ENCODE results near the gene CHRDL1.
"Not testable (repeated sequence)": the region's sequence is repeated elsewhere in the genome, so short reads cannot be mapped to it uniquely, and the experiment has no call there.

CHRDL1 gene

DNA sequence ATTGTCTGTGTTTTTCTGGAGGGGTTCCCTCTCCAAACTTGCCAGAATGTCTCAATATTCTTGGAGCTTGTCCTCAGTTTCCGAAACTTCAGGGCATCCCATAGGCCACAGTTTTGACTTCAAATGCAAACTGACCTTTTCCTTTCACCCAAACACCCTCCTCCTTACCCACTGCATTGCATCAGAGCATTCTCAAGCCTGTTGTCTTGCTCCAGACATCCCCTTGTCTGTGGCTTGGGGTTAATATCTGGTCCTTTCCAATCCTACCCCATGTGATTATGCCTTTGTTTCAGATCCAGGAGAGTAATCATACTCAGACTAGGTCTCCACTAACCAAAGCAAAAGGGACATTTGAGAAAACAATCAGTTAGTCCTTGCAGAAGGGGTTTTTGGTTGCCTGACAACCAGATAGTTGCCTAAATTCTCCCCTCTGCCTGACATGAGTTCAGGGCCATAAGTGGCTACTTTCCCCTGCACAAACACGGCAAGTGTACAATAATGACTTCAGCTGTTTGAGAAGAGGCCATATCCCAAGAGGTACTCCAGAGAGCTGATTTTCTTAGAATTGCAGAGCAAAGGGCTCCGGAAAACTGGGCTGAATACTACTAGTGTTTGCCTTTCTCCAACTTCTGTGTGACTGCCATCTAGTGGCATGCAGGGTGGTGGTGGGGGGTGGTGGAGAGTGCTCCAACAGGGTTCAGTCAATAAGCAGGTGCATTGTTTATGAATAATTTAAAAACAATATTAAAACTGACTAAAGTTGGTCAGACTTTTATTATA, 130.2 kb downstream of the CHRDL1 start:
- DNase-seq (ENCODE audit: low read depth in 2 of 2), result no peak

- no peak for DNase-seq (ENCODE audit: low read depth in 2 of 2)
Measured at GRCh38 chrX:110657073-110657472, 138.5 kb downstream of the CHRDL1 start.

DNA sequence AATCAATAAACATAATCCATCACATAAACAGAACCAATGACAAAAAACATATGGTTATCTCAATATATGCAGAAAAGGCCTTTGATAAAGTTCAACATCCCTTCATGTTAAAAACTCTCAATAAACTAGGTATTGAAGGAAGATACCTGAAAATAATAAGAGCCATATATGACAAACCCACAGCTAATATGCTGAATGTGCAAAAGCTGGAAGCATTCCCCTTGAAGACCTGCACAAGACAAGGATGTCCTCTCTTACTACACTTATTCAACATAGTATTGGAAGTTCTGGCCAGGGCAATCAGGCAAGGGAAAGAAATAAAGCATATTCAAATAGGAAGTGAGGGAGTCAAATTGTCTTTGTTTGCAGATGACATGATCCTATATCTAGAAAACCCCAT, 141.3 kb downstream of the CHRDL1 start:
- not testable (repeated sequence) for DNase-seq (ENCODE audit: low read depth in 2 of 2)

DNA sequence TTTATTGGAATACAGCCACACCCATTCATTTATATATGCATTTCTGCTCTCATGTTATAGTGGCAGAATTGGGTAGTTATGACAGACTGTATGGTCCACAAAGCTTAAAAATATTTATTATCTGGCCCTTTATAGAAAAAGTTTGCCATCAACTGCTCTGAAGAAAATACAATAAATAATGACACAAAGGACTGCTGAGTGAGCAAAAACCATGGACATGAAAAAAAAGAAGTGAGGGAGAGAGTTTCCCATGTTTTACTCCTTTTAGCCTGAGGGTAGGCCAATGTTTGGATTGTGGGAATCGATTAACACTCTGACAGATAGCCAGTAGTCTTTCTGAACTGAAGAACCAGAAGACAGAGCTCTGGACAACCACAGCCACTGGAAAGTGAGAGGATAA, 149.2 kb downstream of the CHRDL1 start:
- DNase-seq (ENCODE audit: low read depth in 2 of 2), result no peak
